Lung (tissue), 12 donors: ENCODE results near the gene ANKLE1. TPM values are rescaled to one million over a fixed set of nuclear protein-coding genes. Genes with fewer than 3 reads are reported as not detected.

Experiments used
- ATAC-seq: fragments of 200-7000 bp; cut with Tn5 transposase; one replicate; pipeline ENCODE4 v1.9.1; 2020; ENCODE audit warnings: moderate number of reproducible peaks; ENCODE audit not compliant: insufficient read depth, low FRiP score
- DNase-seq, 3 donors: peaks; one replicate each; pipeline ENCODE4 v3.0.0-alpha.2; 2013 to 2017
- H3K27ac ChIP-seq, 2 donors: one replicate each; pipeline ENCODE4 v1.5.1; 2013; ENCODE audit warnings: mild to moderate bottlenecking in 2 of 2, moderate library complexity in 2 of 2, control low read depth in 1 of 2, inconsistent platforms in 1 of 2, low read depth in 1 of 2, low read length in 1 of 2
- H3K27me3 ChIP-seq, 3 donors: one replicate each; pipeline ENCODE4 v1.5.1; 2013; ENCODE audit warnings: low read length in 2 of 3; ENCODE audit not compliant: control insufficient read depth in 3 of 3, insufficient read depth in 3 of 3
- H3K36me3 ChIP-seq, 4 donors: one replicate each; pipeline ENCODE4 v1.5.1; 2013; ENCODE audit warnings: low read length in 4 of 4, mild to moderate bottlenecking in 1 of 4, moderate library complexity in 1 of 4; ENCODE audit not compliant: control insufficient read depth in 4 of 4, insufficient read depth in 4 of 4
- H3K4me1 ChIP-seq, 5 donors: one replicate each; pipeline ENCODE4 v1.5.1; 2013; ENCODE audit warnings: low read length in 5 of 5, mild to moderate bottlenecking in 2 of 5, moderate library complexity in 1 of 5; ENCODE audit not compliant: control insufficient read depth in 5 of 5, insufficient read depth in 5 of 5
- H3K4me3 ChIP-seq: one replicate; pipeline ENCODE4 v1.5.1; 2013; ENCODE audit warnings: mild to moderate bottlenecking, control low read depth, moderate library complexity
- H3K9ac ChIP-seq, 2 donors: one replicate each; pipeline ENCODE4 v1.5.1; 2013; ENCODE audit warnings: low read length in 2 of 2, control low read depth in 1 of 2; ENCODE audit not compliant: insufficient read depth in 1 of 2
- H3K9me3 ChIP-seq, 4 donors: one replicate each; pipeline ENCODE4 v1.5.1; 2013; ENCODE audit warnings: low read length in 3 of 4, mild to moderate bottlenecking in 1 of 4, moderate library complexity in 1 of 4; ENCODE audit not compliant: control insufficient read depth in 4 of 4, insufficient read depth in 3 of 4
- CTCF ChIP-seq: IDR thresholded peaks from 2 replicates; pipeline ENCODE4 v1.5.1; 2012; ENCODE audit warnings: mild to moderate bottlenecking; ENCODE audit errors: control extremely low read depth, extremely low read depth
- WGBS, 2 donors: extraction: QIAGEN DNeasy Blood & Tissue Kit; methylation state at CpG; one replicate each; pipeline ENCODE4 v1.1.7; 2013; 5-methylcytosine and 5-hydroxymethylcytosine counted together
- polyA plus RNA-seq, 2 donors: library from polyadenylated mRNA; stranded (reverse); fragments of 200-250 nt; gene quantifications; one replicate each; pipeline ENCODE4 v1.2.1, GENCODE V29; 2013
- total RNA-seq, 2 donors: library from RNA; depleted of rRNA in 1 of 2; stranded (reverse); fragments of >200 nt in 1 of 2; gene quantifications; one replicate each; pipeline ENCODE4 v1.2.1, GENCODE V29; 2014 to 2021
- donor health status: control.
- donor health status: control.
- donor health status: Bipolar disorder and iron deficiency.
- donor health status: healthy.
- donor health status: DM: yes; HTN: yes; CAD: no.

The ANKLE1 gene
- total and polyA plus RNA-seq, 4 donors, result 0.43 to 1.6 (median 1.0) TPM

GRCh38 chr19:17305216-17305516, 23.5 kb downstream of the ANKLE1 start:
- 0 to 1% methylated on average over 7 of the region's 7 CpGs for WGBS, 2 donors
- Histone ChIP-seq H3K4me3 (no peak overlapping the region), H3K27me3 (no peaks in the 10 kb centered on the region), H3K9ac (no peak overlapping the region), H3K4me1 (peaks cover 3 to 34% (median 7%) of the 10 kb centered on the region in 5 donors), H3K27ac (peak overlapping the region; percentile 58 to 88), H3K9me3 (no peaks in the 10 kb centered on the region), H3K36me3 (peaks cover 0 to 7% (median 0%) of the 10 kb centered on the region in 4 donors)
- ATAC-seq (no peak), DNase-seq (no peak)
- no peak for TF ChIP-seq CTCF

GRCh38 chr19:17305517-17306284, 24.0 kb downstream of the ANKLE1 start, which contains the start of gene MRPL34:
Gene MRPL34, plus strand, starts transcription at chr19:17305872. Its CDS starts 21 bp downstream, at chr19:17305893.
- 0% methylated on average over 55 of the region's 55 CpGs for WGBS, 2 donors
- peak within 1 kb of the TSS; percentile 51 for H3K4me3 ChIP-seq
- peak within 1 kb of the TSS in 1 of 2 donors; percentile 46 for H3K9ac ChIP-seq
- H3K27ac ChIP-seq, result peak within 1 kb of the TSS; percentile 82 to 88
- ATAC-seq, result peak; percentile 49
- H3K9me3 ChIP-seq, result no peaks in the 10 kb centered on the region
- H3K4me1 ChIP-seq, result peaks cover 4 to 39% (median 11%) of the 10 kb centered on the region in 5 donors
- DNase-seq, result peak; percentile 97 to 98 (median 98)
- peaks cover 0 to 3% (median 0%) of the 10 kb centered on the region in 4 donors for H3K36me3 ChIP-seq
- no peaks in the 10 kb centered on the region for H3K27me3 ChIP-seq
- TF ChIP-seq CTCF, result peak; percentile 65

DNA sequence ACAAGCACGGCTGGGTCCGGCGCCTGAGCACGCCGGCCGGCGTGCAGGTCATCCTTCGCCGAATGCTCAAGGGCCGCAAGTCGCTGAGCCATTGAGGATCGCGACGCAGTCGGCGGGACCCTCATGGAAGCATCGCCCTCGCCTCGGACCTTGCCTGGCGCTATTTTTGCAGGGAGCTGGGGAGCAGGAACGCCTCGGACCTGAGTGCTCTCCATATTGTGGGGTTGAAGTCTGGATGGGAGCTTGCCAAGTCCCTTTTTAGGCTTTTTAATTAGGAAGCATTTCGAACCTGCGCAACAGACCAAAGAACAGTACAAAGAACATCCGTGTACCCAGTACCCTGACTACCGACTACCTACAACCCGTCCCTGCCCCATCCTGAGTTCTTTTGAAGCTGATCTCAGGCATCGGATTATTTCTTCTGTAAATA, 24.6 kb downstream of the ANKLE1 start:
- Histone ChIP-seq H3K4me1 (peaks cover 4 to 39% (median 9%) of the 10 kb centered on the region in 5 donors), H3K9ac (peak overlapping the region in 1 of 2 donors; percentile 46), H3K27ac (peak overlapping the region; percentile 82 to 88), H3K36me3 (peaks cover 0 to under 1% (median 0%) of the 10 kb centered on the region in 4 donors), H3K4me3 (peak overlapping the region; percentile 51), H3K27me3 (no peaks in the 10 kb centered on the region), H3K9me3 (no peaks in the 10 kb centered on the region)
- WGBS, 2 donors, result 11 to 12% methylated on average over 27 to 28 of the region's 28 CpGs
- ATAC-seq (no peak), DNase-seq (no peak)
- TF ChIP-seq CTCF, result no peak
